Loucy (cell line): ENCODE measurements around the gene SAXO1.
A peak's percentile ranks its signal among the peaks of the same experiment; 100 is the strongest.

Experiments used
- H2AFZ ChIP-seq: fragments of 200-600 bp; sonication (generic); 2 replicates; pipeline ENCODE4 v1.6.0; 2016; ENCODE audit warnings: antibody characterized with exemption, mild to moderate bottlenecking, low read length, moderate library complexity
- H3F3A ChIP-seq: fragments of 200-600 bp; 2 replicates; pipeline ENCODE4 v1.6.0; 2016; ENCODE audit warnings: antibody characterized with exemption, low read depth, mild to moderate bottlenecking
- H3K27me3 ChIP-seq: fragments of 200-600 bp; sonication (generic); 2 replicates; pipeline ENCODE4 v1.6.1; 2014; ENCODE audit warnings: low read length, mild to moderate bottlenecking; ENCODE audit not compliant: insufficient read depth, poor library complexity, severe bottlenecking
- H3K36me3 ChIP-seq: fragments of 200-600 bp; sonication (generic); 2 replicates; pipeline ENCODE4 v1.6.1; 2016; ENCODE audit warnings: low read length; ENCODE audit not compliant: insufficient read depth
- H3K4me1 ChIP-seq: fragments of 200-600 bp; sonication (generic); 2 replicates; pipeline ENCODE4 v1.5.1; 2014; ENCODE audit warnings: low read length, mild to moderate bottlenecking; ENCODE audit not compliant: insufficient read depth, poor library complexity, severe bottlenecking
- H3K4me2 ChIP-seq: fragments of 200-600 bp; sonication (generic); 2 replicates; pipeline ENCODE4 v1.6.0; 2014; ENCODE audit warnings: antibody characterized with exemption, low read length, low read depth, mild to moderate bottlenecking; ENCODE audit not compliant: poor library complexity, severe bottlenecking
- H3K4me3 ChIP-seq: fragments of 200-600 bp; sonication (generic); 2 replicates; pipeline ENCODE4 v1.5.1; 2014; ENCODE audit warnings: low read length, mild to moderate bottlenecking, mixed read lengths; ENCODE audit not compliant: poor library complexity, severe bottlenecking
- H3K79me2 ChIP-seq: fragments of 200-600 bp; sonication (generic); 2 replicates; pipeline ENCODE4 v1.6.1; 2014; ENCODE audit warnings: low read length; ENCODE audit not compliant: insufficient read depth
- H3K9ac ChIP-seq: fragments of 200-600 bp; sonication (generic); 2 replicates; pipeline ENCODE4 v1.6.0; 2014; ENCODE audit warnings: mild to moderate bottlenecking, low read depth, low read length, moderate library complexity; ENCODE audit not compliant: poor library complexity, severe bottlenecking
- H3K9me2 ChIP-seq: fragments of 200-600 bp; sonication (generic); replicated peaks from 2 replicates; pipeline ENCODE4 v1.6.1; 2016; ENCODE audit warnings: low read depth, low read length, mixed read lengths
- H3K9me3 ChIP-seq: fragments of 200-600 bp; sonication (generic); 2 replicates; pipeline ENCODE4 v1.6.1; 2014; ENCODE audit warnings: mild to moderate bottlenecking, antibody characterized with exemption, low read length, low read depth; ENCODE audit not compliant: insufficient read depth
- H4K20me1 ChIP-seq: fragments of 200-600 bp; sonication (generic); 2 replicates; pipeline ENCODE4 v1.6.0; 2014; ENCODE audit warnings: antibody characterized with exemption, low read length, mild to moderate bottlenecking; ENCODE audit not compliant: insufficient read depth, poor library complexity, severe bottlenecking
- EZH2phosphoT487 ChIP-seq: fragments of 200-600 bp; IDR thresholded peaks from 2 replicates; pipeline ENCODE4 v1.6.1; 2018; ENCODE audit warnings: antibody characterized with exemption, mild to moderate bottlenecking, moderate library complexity, borderline replicate concordance
- TF ChIP-seq, protein P1 (sequence below): fragments of 200-600 bp; sonication (generic); conservative IDR thresholded peaks from 2 replicates; pipeline ENCODE4 v1.5.1; 2014; ENCODE audit warnings: mild to moderate bottlenecking, antibody characterized with exemption, low read length

Gene SAXO1

DNA sequence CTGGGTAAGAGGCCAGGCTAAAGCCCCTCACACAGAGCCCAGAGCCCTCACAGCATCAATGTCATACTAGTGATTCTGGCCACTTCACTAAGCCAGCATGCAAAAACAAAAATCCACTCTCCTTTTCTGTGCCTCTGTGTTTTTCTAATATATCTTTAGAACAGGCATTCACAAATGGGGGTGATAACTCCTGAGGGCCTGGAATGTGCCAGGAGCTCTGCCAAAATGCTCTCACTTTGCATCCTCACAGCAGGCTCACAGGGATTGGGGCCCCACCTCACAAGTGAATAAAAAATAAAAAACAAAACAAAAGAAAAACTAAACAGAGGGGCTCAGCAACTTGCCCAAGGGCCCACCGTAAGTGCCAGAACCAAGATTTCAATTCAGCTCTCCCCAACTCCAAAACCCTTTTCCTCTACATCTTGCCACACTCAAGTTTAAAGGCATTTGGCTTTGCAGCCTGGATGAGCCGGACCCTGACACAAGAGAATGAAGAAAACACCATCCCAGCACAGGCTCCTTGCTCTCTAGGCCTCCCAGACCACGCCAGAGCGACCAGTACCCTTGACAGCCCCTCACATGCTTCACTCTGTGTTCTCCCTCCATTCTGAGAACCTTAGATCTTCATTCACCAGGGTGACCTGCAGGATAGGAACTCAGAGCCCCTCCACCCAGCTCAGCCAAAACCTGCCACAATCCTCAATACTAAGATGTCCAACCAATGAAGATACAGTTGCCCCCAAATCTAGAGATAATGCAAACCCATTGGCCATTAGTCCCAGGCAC is 51.3 kb downstream of the SAXO1 start:
- no peak overlapping the region for H3K4me3 ChIP-seq
- no peak overlapping the region for H3K9ac ChIP-seq
- H3K27me3 ChIP-seq, result no peaks in the 10 kb centered on the region
- TF ChIP-seq EZH2phosphoT487, result no peak
- TF ChIP-seq, protein P1, sequence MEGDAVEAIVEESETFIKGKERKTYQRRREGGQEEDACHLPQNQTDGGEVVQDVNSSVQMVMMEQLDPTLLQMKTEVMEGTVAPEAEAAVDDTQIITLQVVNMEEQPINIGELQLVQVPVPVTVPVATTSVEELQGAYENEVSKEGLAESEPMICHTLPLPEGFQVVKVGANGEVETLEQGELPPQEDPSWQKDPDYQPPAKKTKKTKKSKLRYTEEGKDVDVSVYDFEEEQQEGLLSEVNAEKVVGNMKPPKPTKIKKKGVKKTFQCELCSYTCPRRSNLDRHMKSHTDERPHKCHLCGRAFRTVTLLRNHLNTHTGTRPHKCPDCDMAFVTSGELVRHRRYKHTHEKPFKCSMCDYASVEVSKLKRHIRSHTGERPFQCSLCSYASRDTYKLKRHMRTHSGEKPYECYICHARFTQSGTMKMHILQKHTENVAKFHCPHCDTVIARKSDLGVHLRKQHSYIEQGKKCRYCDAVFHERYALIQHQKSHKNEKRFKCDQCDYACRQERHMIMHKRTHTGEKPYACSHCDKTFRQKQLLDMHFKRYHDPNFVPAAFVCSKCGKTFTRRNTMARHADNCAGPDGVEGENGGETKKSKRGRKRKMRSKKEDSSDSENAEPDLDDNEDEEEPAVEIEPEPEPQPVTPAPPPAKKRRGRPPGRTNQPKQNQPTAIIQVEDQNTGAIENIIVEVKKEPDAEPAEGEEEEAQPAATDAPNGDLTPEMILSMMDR, result no peak
- H3K36me3 ChIP-seq, result no peaks in the 10 kb centered on the region
- H3F3A ChIP-seq, result no peaks in the 10 kb centered on the region
- no peaks in the 10 kb centered on the region for H3K9me2 ChIP-seq
- H3K79me2 ChIP-seq, result no peaks in the 10 kb centered on the region
- H3K4me2 ChIP-seq, result no peak overlapping the region
- H2AFZ ChIP-seq, result no peak overlapping the region
- no peaks in the 10 kb centered on the region for H3K9me3 ChIP-seq
- peaks cover 8% of the 10 kb centered on the region for H3K4me1 ChIP-seq
- H4K20me1 ChIP-seq, result no peaks in the 10 kb centered on the region

DNA sequence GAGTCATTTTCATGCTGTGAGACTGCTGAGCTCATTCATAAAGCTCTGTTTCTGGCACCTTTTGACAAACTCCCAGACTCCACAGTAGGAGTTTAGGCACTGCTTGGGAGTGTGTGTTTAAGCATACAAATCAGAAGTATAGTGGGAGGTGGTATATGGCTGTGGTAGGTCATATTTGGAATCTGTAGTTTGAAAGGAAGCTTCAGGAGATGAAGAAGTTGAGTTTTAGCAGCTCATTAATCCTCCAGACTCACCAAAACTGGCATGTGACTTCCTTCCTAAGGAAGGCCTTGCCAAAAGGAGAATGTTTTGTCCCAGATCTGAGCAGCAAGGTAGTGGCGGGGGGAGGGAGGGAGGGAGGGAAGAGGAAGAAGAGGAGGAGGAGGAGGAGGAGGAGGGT is 52.8 kb downstream of the SAXO1 start:
- Histone ChIP-seq H2AFZ (peak overlapping the region; percentile 53; the same call in 1 of the 2 replicates), H3K27me3 (no peaks in the 10 kb centered on the region), H3K36me3 (no peaks in the 10 kb centered on the region), H4K20me1 (no peaks in the 10 kb centered on the region), H3K9me2 (no peaks in the 10 kb centered on the region), H3K4me3 (no peak overlapping the region), H3K9ac (no peak overlapping the region), H3F3A (no peaks in the 10 kb centered on the region), H3K9me3 (no peaks in the 10 kb centered on the region), H3K4me1 (peaks cover 10% of the 10 kb centered on the region), H3K4me2 (no peak overlapping the region), H3K79me2 (no peaks in the 10 kb centered on the region)
- TF ChIP-seq, protein P1, result no peak
- TF ChIP-seq EZH2phosphoT487, result no peak

DNA sequence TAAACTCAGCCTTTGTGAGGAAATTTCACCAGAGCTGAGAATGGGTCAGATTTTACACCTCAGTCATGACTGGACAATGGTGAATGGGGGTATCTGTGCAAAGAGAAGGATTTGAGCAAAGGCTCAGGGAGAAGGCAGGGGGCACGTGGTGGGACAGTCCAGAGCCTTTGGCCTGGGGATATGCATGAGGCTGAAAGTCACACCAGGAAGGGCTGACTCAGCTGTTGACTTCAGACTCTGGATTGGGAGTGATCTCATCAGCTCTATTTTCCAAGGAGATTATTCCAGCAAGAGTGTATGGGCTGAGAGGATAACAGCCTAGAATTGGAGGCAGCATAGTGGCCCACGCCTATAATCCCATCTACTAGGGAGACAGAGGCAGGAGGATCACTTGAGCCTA is 53.6 kb downstream of the SAXO1 start:
- no peak for TF ChIP-seq EZH2phosphoT487
- TF ChIP-seq, protein P1, result no peak
- Histone ChIP-seq H3K4me2 (no peak overlapping the region), H3K27me3 (no peaks in the 10 kb centered on the region), H3K9ac (no peak overlapping the region), H3K4me1 (peaks cover 10% of the 10 kb centered on the region), H2AFZ (0 out of 2 replicates have a peak overlapping the region, but pooled peaks have one; percentile 8), H3K9me2 (no peaks in the 10 kb centered on the region), H3K79me2 (no peaks in the 10 kb centered on the region), H3K9me3 (no peaks in the 10 kb centered on the region), H3K4me3 (no peak overlapping the region), H3K36me3 (no peaks in the 10 kb centered on the region), H3F3A (no peaks in the 10 kb centered on the region), H4K20me1 (no peaks in the 10 kb centered on the region)
